HEK293T (cell line): ENCODE measurements around the gene TMEFF2.

Experiments used
- CTBP1 ChIP-seq: fragments of 450-650 bp; IDR thresholded peaks from 2 replicates; pipeline ENCODE4 v1.6.1; 2016; ENCODE audit warnings: borderline replicate concordance
- FOXA1 ChIP-seq: fragments of 450-650 bp; IDR thresholded peaks from 2 replicates; pipeline ENCODE4 v1.6.1; 2016; ENCODE audit warnings: mild to moderate bottlenecking
- FOXK2 ChIP-seq: fragments of 450-650 bp; IDR thresholded peaks from 2 replicates; pipeline ENCODE4 v1.6.1; 2016; ENCODE audit warnings: mild to moderate bottlenecking
- FOXM1 ChIP-seq: fragments of 450-650 bp; IDR thresholded peaks from 2 replicates; pipeline ENCODE4 v1.6.1; 2017; ENCODE audit warnings: mild to moderate bottlenecking, borderline replicate concordance
- HDGF ChIP-seq: fragments of 450-650 bp; IDR thresholded peaks from 2 replicates; pipeline ENCODE4 v1.6.1; 2017; ENCODE audit warnings: antibody characterized with exemption, borderline replicate concordance
- L3MBTL2 ChIP-seq: fragments of 450-650 bp; conservative IDR thresholded peaks from 2 replicates; pipeline ENCODE4 v1.6.1; 2016; ENCODE audit warnings: mild to moderate bottlenecking
- NFRKB ChIP-seq: fragments of 450-650 bp; IDR thresholded peaks from 2 replicates; pipeline ENCODE4 v1.6.1; 2016; ENCODE audit warnings: mild to moderate bottlenecking, moderate library complexity
- SUZ12 ChIP-seq: fragments of 450-650 bp; IDR thresholded peaks from 2 replicates; pipeline ENCODE4 v1.6.1; 2016; ENCODE audit warnings: mild to moderate bottlenecking
- ZNF384 ChIP-seq: fragments of 450-650 bp; IDR thresholded peaks from 2 replicates; pipeline ENCODE4 v1.6.1; 2016

DNA sequence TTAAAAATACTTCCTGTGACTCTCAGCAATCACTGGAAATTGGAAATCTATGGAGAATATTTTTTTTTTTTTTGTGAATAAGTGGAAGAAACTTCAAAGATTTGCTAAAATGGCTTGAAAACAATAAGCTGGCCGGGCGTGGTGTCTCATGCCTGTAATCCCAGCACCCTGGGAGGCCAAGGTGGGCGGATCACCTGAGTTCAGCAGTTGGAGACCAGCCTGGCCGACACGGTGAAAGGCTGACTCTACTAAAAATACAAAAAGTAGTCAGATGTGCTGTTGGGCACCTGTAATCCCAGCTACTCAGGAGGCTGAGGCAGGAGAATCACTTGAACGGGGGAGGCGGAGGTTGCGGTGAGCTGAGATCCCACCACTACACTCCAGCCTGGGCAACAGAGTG is 192.3 kb downstream of the TMEFF2 start:
- TF ChIP-seq FOXK2 = no peak
- no peak for TF ChIP-seq ZNF384
- no peak for TF ChIP-seq SUZ12
- TF ChIP-seq HDGF = no peak
- TF ChIP-seq NFRKB = no peak
- no peak for TF ChIP-seq FOXM1
- no peak for TF ChIP-seq CTBP1
- TF ChIP-seq FOXA1 = no peak
- TF ChIP-seq L3MBTL2 = no peak
